Fibroblast of lung (primary cell): ENCODE measurements around the gene GATA5. TPM values are rescaled to one million over a fixed set of nuclear protein-coding genes. Genes with fewer than 3 reads are reported as not detected.

Source experiments
- DNase-seq, 2 donors: peaks; one replicate each; pipeline versions ENCODE4 v3.0.0 to v3.0.0-alpha.2; 2010; ENCODE audit warnings: low read depth in 2 of 2
- H2AFZ ChIP-seq: 2 replicates; pipeline ENCODE4 v1.5.1; 2012; ENCODE audit warnings: low read length, control low read depth, inconsistent platforms
- H3K27ac ChIP-seq: 2 replicates; pipeline ENCODE4 v1.5.1; 2011; ENCODE audit warnings: low read length, control low read depth; ENCODE audit not compliant: insufficient read depth
- H3K27me3 ChIP-seq: 2 replicates; pipeline ENCODE4 v1.5.1; 2011; ENCODE audit warnings: mild to moderate bottlenecking, low read length; ENCODE audit not compliant: control insufficient read depth, insufficient read depth
- H3K36me3 ChIP-seq: 2 replicates; pipeline ENCODE4 v1.5.1; 2011; ENCODE audit warnings: low read length; ENCODE audit not compliant: control insufficient read depth, insufficient read depth
- H3K4me1 ChIP-seq: 2 replicates; pipeline ENCODE4 v1.5.1; 2011; ENCODE audit warnings: low read length; ENCODE audit not compliant: control insufficient read depth, insufficient read depth; ENCODE audit errors: extremely low read depth
- H3K4me2 ChIP-seq: 2 replicates; pipeline ENCODE4 v1.5.1; 2011; ENCODE audit warnings: low read length, control low read depth; ENCODE audit not compliant: insufficient read depth; ENCODE audit errors: extremely low read depth
- H3K4me3 ChIP-seq, 4 experiments: fragments of 200-600 bp in 1 of 4; sonication (generic) in 1 of 4; replicated peaks in 1 of 4; 2 replicates each; pipeline ENCODE4 v1.5.1; 2011 to 2016; ENCODE audit warnings: low read length in 4 of 4, low read depth in 3 of 4, mild to moderate bottlenecking in 3 of 4, control low read depth in 2 of 4, inconsistent platforms in 1 of 4, mixed read lengths in 1 of 4; ENCODE audit not compliant: insufficient read depth in 1 of 4; ENCODE audit errors: control extremely low read depth in 1 of 4
- H3K79me2 ChIP-seq: 2 replicates; pipeline ENCODE4 v1.5.1; 2012; ENCODE audit warnings: mild to moderate bottlenecking, low read length, inconsistent platforms; ENCODE audit not compliant: control insufficient read depth, insufficient read depth
- H3K9ac ChIP-seq: 2 replicates; pipeline ENCODE4 v1.5.1; 2011; ENCODE audit warnings: mild to moderate bottlenecking, low read length, control low read depth; ENCODE audit not compliant: insufficient read depth
- H3K9me3 ChIP-seq: 2 replicates; pipeline ENCODE4 v1.5.1; 2012; ENCODE audit warnings: low read depth, low read length; ENCODE audit not compliant: control insufficient read depth, insufficient read depth
- H4K20me1 ChIP-seq: 2 replicates; pipeline ENCODE4 v1.5.1; 2011; ENCODE audit warnings: low read length; ENCODE audit not compliant: control insufficient read depth, insufficient read depth; ENCODE audit errors: extremely low read depth
- CTCF ChIP-seq, 2 donors: IDR thresholded peaks in 1 of 2; conservative IDR thresholded peaks in 1 of 2; 1 replicate in 1 of 2; 2 replicates in 1 of 2; pipeline ENCODE4 v1.5.1; 2011 to 2012; ENCODE audit warnings: low read length in 2 of 2, control low read depth in 1 of 2, inconsistent platforms in 1 of 2, low read depth in 1 of 2, mild to moderate bottlenecking in 1 of 2
- EZH2 ChIP-seq: IDR thresholded peaks from 2 replicates; pipeline ENCODE4 v1.5.1; 2012; ENCODE audit warnings: low read length, control low read depth, mild to moderate bottlenecking; ENCODE audit errors: missing control alignments
- polyA plus RNA-seq, 2 donors: library from polyadenylated mRNA; depleted of rRNA in 1 of 2; stranded (reverse) in 1 of 2; unstranded in 1 of 2; fragments of >200 nt; gene quantifications; 2 replicates each; pipeline ENCODE4 v1.2.1, GENCODE V29; 2011 to 2012; ENCODE audit warnings: missing spikeins in 1 of 2
- total RNA-seq: library from RNA; depleted of rRNA; stranded (reverse); fragments of >200 nt; gene quantifications from 2 replicates; pipeline ENCODE4 v1.2.1, GENCODE V29; 2014

The GATA5 gene
- total and polyA plus RNA-seq, 2 donors (not counting 1 experiment from before 2014, with no cell fraction given) = 0.02 to 0.83 TPM

GRCh38 chr20:62513991-62514390, 38.2 kb upstream of the GATA5 start:
- no peak overlapping the region for H3K27ac ChIP-seq

GRCh38 chr20:62511915-62512610, 36.3 kb upstream of the GATA5 start:
- H4K20me1 ChIP-seq = no peaks in the 10 kb centered on the region
- DNase-seq = no peak
- H3K36me3 ChIP-seq = no peaks in the 10 kb centered on the region
- TF ChIP-seq CTCF (conservative IDR thresholded peaks at IDR 0.05 in 1 of 2, IDR thresholded peaks at IDR 0.05 in 1 of 2; ENCODE audit: low read depth in 1 of 2, low read length in 2 of 2) (no peak), EZH2 (no peak)
- H3K9ac ChIP-seq = no peak overlapping the region
- H2AFZ ChIP-seq = no peak overlapping the region
- no peak overlapping the region for H3K27ac ChIP-seq
- H3K4me1 ChIP-seq = no peaks in the 10 kb centered on the region
- H3K9me3 ChIP-seq = no peaks in the 10 kb centered on the region
- no peak overlapping the region for H3K4me2 ChIP-seq
- H3K79me2 ChIP-seq = no peaks in the 10 kb centered on the region
- H3K4me3 ChIP-seq = no peak overlapping the region
- no peaks in the 10 kb centered on the region for H3K27me3 ChIP-seq

More at GRCh38 chr20:62513991-62514390, 38.2 kb upstream of the GATA5 start:
- H2AFZ ChIP-seq = no peak overlapping the region
- no peaks in the 10 kb centered on the region for H4K20me1 ChIP-seq
- no peak overlapping the region for H3K9ac ChIP-seq
- DNase-seq = no peak
- no peak for TF ChIP-seq CTCF (conservative IDR thresholded peaks at IDR 0.05 in 1 of 2, IDR thresholded peaks at IDR 0.05 in 1 of 2; ENCODE audit: low read depth in 1 of 2, low read length in 2 of 2)
- TF ChIP-seq EZH2 = no peak
- no peaks in the 10 kb centered on the region for H3K36me3 ChIP-seq
- H3K4me2 ChIP-seq = no peak overlapping the region
- H3K79me2 ChIP-seq = no peaks in the 10 kb centered on the region
- H3K4me1 ChIP-seq = no peaks in the 10 kb centered on the region
- H3K9me3 ChIP-seq = no peaks in the 10 kb centered on the region
- H3K4me3 ChIP-seq = no peak overlapping the region
- H3K27me3 ChIP-seq = no peaks in the 10 kb centered on the region

- Histone ChIP-seq H3K4me3 (no peak overlapping the region), H3K36me3 (no peaks in the 10 kb centered on the region), H3K79me2 (no peaks in the 10 kb centered on the region), H3K9ac (no peak overlapping the region), H3K27me3 (no peaks in the 10 kb centered on the region), H2AFZ (no peak overlapping the region), H3K9me3 (no peaks in the 10 kb centered on the region), H3K27ac (no peak overlapping the region), H3K4me2 (no peak overlapping the region), H4K20me1 (no peaks in the 10 kb centered on the region), H3K4me1 (no peaks in the 10 kb centered on the region)
- DNase-seq = no peak
- TF ChIP-seq EZH2 (no peak), CTCF (conservative IDR thresholded peaks at IDR 0.05 in 1 of 2, IDR thresholded peaks at IDR 0.05 in 1 of 2; ENCODE audit: low read depth in 1 of 2, low read length in 2 of 2) (no peak)
Measured at GRCh38 chr20:62511300-62511914, 35.6 kb upstream of the GATA5 start.
